HepG2 (cell line): ENCODE measurements around the gene AGPAT2. TPM values are rescaled to one million over a fixed set of nuclear protein-coding genes. Genes with fewer than 3 reads are reported as not detected.
A peak's percentile ranks its signal among the peaks of the same experiment; 100 is the strongest.

ENCODE experiments used
- ATAC-seq: fragments of 200-7000 bp; cut with Tn5 transposase; 3 replicates; pipeline ENCODE4 v1.9.1; 2020; ENCODE audit warnings: mild to moderate bottlenecking, moderate library complexity
- BruUV-seq: library from RNA; stranded (reverse); fragments of 400-500 nt; replicated peaks from 2 replicates; lab custom pipeline; 2021; lab: Mats Ljungman, UMichigan
- CTCF ChIA-PET: fragments of 300-600 bp; formaldehyde crosslinking; extraction: SDS; loops from one replicate; lab custom pipeline; 2021; ENCODE audit warnings: low total read pairs, inconsistent platforms, low intra/inter-chr PET ratio; lab: Yijun Ruan, JAX
- POLR2A ChIA-PET: fragments of 350-600 bp; sonication (Branson Sonifier 250); formaldehyde crosslinking; loops from one replicate; lab custom pipeline; 2020; ENCODE audit warnings: antibody characterized with exemption, inconsistent platforms; lab: Yijun Ruan, JAX
- DNase-seq: peaks from one replicate; pipeline ENCODE4 v3.0.0-alpha.2; 2015; ENCODE audit warnings: low spot score
- FAIRE-seq: peaks from 3 replicates; lab custom pipeline; 2011; peaks lifted over from hg19 to GRCh38; lab: Jason Lieb, UNC
- H2AFZ ChIP-seq: one replicate; pipeline ENCODE4 v1.6.1; 2011; ENCODE audit warnings: low read length, inconsistent platforms
- H3K27ac ChIP-seq: fragments of 300-600 bp; 3 replicates; pipeline ENCODE4 v1.8.0; 2011; ENCODE audit warnings: mixed run types, mild to moderate bottlenecking, mixed read lengths, low read length, inconsistent platforms; ENCODE audit not compliant: insufficient read depth; ENCODE audit errors: extremely low read length
- H3K27me3 ChIP-seq, 2 experiments: fragments of 200-600 bp in 1 of 2; 2 replicates in 1 of 2; 3 replicates in 1 of 2; pipeline versions ENCODE4 v1.6.0 to v1.8.0; 2011; ENCODE audit warnings: low read length in 2 of 2, mild to moderate bottlenecking in 2 of 2, moderate library complexity in 2 of 2, inconsistent platforms in 1 of 2; ENCODE audit not compliant: insufficient read depth in 2 of 2, control insufficient read depth in 1 of 2
- H3K36me3 ChIP-seq, 2 experiments: fragments of 200-600 bp in 1 of 2; replicated peaks in 1 of 2; 2 replicates in 1 of 2; 3 replicates in 1 of 2; pipeline versions ENCODE4 v1.5.1 to v1.8.0; 2011; ENCODE audit warnings: low read length in 2 of 2, inconsistent platforms in 1 of 2; ENCODE audit not compliant: insufficient read depth in 2 of 2, control insufficient read depth in 1 of 2
- H3K4me1 ChIP-seq: 2 replicates; pipeline ENCODE4 v1.5.1; 2012; ENCODE audit warnings: low read length, inconsistent platforms; ENCODE audit not compliant: insufficient read depth
- H3K4me2 ChIP-seq: 2 replicates; pipeline ENCODE4 v1.6.0; 2011; ENCODE audit warnings: low read depth, low read length, inconsistent platforms
- H3K4me3 ChIP-seq, 3 experiments: fragments of 200-600 bp in 1 of 3; sonication (generic), shearing (Covaris generic) in 1 of 3; replicated peaks in 1 of 3; 2 replicates each; pipeline ENCODE4 v1.5.1; 2011 to 2016; ENCODE audit warnings: low read length in 3 of 3, inconsistent platforms in 2 of 3, low read depth in 2 of 3, mild to moderate bottlenecking in 2 of 3, control low read depth in 1 of 3, mixed read lengths in 1 of 3; ENCODE audit not compliant: insufficient read depth in 1 of 3
- H3K79me2 ChIP-seq: one replicate; pipeline ENCODE4 v1.6.1; 2011; ENCODE audit warnings: low read length, inconsistent platforms; ENCODE audit not compliant: insufficient read depth
- H3K9ac ChIP-seq: 2 replicates; pipeline ENCODE4 v1.6.0; 2011; ENCODE audit warnings: mild to moderate bottlenecking, low read depth, low read length, inconsistent platforms; ENCODE audit not compliant: insufficient read depth
- H3K9me3 ChIP-seq: 2 replicates; pipeline ENCODE4 v1.5.1; 2012; ENCODE audit warnings: mild to moderate bottlenecking, low read length
- H4K20me1 ChIP-seq: 2 replicates; pipeline ENCODE4 v1.6.0; 2011; ENCODE audit warnings: inconsistent platforms, mild to moderate bottlenecking, low read length, moderate library complexity; ENCODE audit not compliant: insufficient read depth
- CTCF ChIP-seq: sonication (generic); formaldehyde crosslinking; IDR thresholded peaks from 2 replicates; pipeline ENCODE4 v1.5.0; 2020; ENCODE audit warnings: mild to moderate bottlenecking, missing genetic modification reagents, moderate library complexity
- SETDB1 ChIP-seq: sonication (generic); formaldehyde crosslinking; IDR thresholded peaks from 2 replicates; pipeline ENCODE4 v1.5.1; 2020; ENCODE audit warnings: missing genetic modification reagents, mild to moderate bottlenecking, borderline replicate concordance
- TGIF2 ChIP-seq: IDR thresholded peaks from 2 replicates; pipeline ENCODE4 v1.6.1; 2016; ENCODE audit warnings: control low read depth, missing compliant biosample characterization
- ZNF263 ChIP-seq: sonication (generic); formaldehyde crosslinking; IDR thresholded peaks from 2 replicates; pipeline ENCODE4 v1.4.0; 2020; ENCODE audit warnings: missing genetic modification reagents
- WGBS: methylation state at CpG from one replicate; pipeline ENCODE4 v1.1.6; 2017; ENCODE audit warnings: low lambda C conversion rate; 5-methylcytosine and 5-hydroxymethylcytosine counted together
- in situ Hi-C: cut with HindIII; loops from 2 replicates; pipeline ENCODE4 v1.10.0; 2017; ENCODE audit warnings: low pct_unique_long_range_greater_than_20kb; ENCODE audit not compliant: extremely low pct_ligation_motif_present
- intact Hi-C: fragments of 100-400 bp; cut with micrococcal nuclease; formaldehyde crosslinking; loops from one replicate; pipeline ENCODE4 v1.10.0; 2022; ENCODE audit not compliant: unreplicated experiment
- polyA plus RNA-seq, 8 experiments: library from polyadenylated mRNA; depleted of rRNA in 3 of 8; stranded (reverse) in 7 of 8; unstranded in 1 of 8; fragments of >200 nt; fragmentation: Illumina TruSeq in 4 of 8; extraction: Trizol in 4 of 8; gene quantifications; 2 replicates each; pipeline versions ENCODE4 v1.2.1 to v1.2.3, GENCODE V29; 2011 to 2016; ENCODE audit warnings: low read depth in 4 of 8, missing spikeins in 1 of 8, mixed read lengths in 1 of 8; ENCODE audit not compliant: insufficient read depth in 1 of 8
- total RNA-seq, 5 experiments: library from RNA; depleted of rRNA; stranded (reverse); fragments of >200 nt; fragmentation: Illumina TruSeq; extraction: Trizol; gene quantifications; 2 replicates each; pipeline ENCODE4 v1.2.3, GENCODE V29; 2016; ENCODE audit warnings: low read depth in 1 of 5
- TF ChIP-seq, protein P1 (sequence below): sonication (generic); formaldehyde crosslinking; IDR thresholded peaks from 2 replicates; pipeline ENCODE4 v1.5.1; 2020; ENCODE audit warnings: mild to moderate bottlenecking, missing genetic modification reagents, moderate library complexity

The AGPAT2 gene
- total and polyA plus RNA-seq, 2 of the 13 experiments (the other 11 are each of a cell fraction or from before 2014, with no cell fraction given), result 3.9 to 25.8 TPM

DNA sequence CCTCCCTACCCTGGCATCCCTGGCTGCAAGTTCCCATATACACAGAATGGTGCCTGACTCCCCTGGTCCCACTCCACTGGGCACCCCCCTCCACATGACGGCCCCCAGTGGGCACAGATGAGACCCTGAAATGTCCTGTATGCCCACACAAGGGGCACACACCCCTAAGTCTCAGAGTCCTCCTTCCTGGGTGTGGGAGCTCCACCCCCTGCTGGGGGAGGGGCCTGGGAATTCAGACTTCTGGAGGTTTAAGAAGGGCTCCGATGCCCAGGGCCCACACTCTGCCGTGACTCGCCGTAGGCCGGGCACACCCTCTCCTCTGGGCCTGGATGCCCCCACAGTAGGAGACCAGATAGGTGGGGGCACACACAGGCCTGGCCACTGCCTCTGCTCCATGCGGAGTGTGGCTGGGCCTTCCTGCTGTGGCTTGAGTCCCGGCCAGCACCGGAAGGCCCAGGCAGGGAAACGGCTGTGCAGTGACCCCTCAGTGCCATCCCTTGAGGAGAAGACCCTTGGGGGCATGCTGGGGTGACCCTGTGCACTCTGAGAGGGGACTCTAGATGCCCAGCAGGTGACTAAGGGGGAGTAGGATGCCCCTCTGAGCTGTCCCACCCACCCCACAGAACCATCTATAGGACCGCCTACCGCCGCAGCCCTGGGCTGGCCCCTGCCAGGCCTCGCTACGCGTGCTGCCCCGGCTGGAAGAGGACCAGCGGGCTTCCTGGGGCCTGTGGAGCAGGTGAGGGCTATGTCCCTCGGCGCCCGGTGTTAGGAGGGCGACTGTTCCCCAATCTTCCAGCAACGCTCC, 18.1 kb downstream of the AGPAT2 start:
- in situ Hi-C loops, result no loop called here
- H3K79me2 ChIP-seq, result no peaks in the 10 kb centered on the region
- H3K36me3 ChIP-seq, result no peaks in the 10 kb centered on the region
- H3K9me3 ChIP-seq, result no peaks in the 10 kb centered on the region
- TF ChIP-seq SETDB1 (CRISPR knock-in tag) (no peak), TGIF2 (CRISPR knock-in tag) (no peak)
- intact Hi-C loops, result no loop called here
- H3K9ac ChIP-seq, result no peak overlapping the region
- no peak overlapping the region for H3K4me3 ChIP-seq
- H3K4me2 ChIP-seq, result no peak overlapping the region
- ATAC-seq, result no peak
- H4K20me1 ChIP-seq, result 0 out of 2 replicates have a peak, but pooled peaks cover 3% of the 10 kb centered on the region
- no peak overlapping the region for H2AFZ ChIP-seq
- ChIA-PET CTCF (no interaction called here), POLR2A (no interaction called here)
- DNase-seq, result no peak
- no peak overlapping the region for H3K27ac ChIP-seq
- no TSS peak for BruUV-seq
- FAIRE-seq, result no peak
- H3K27me3 ChIP-seq, result peaks cover 19 to 56% of the 10 kb centered on the region in 2 experiments; a peak in 4 of 5 replicates
- WGBS, result 60% methylated on average over 12 of the region's 23 CpGs
- H3K4me1 ChIP-seq, result peaks cover 37% of the 10 kb centered on the region

DNA sequence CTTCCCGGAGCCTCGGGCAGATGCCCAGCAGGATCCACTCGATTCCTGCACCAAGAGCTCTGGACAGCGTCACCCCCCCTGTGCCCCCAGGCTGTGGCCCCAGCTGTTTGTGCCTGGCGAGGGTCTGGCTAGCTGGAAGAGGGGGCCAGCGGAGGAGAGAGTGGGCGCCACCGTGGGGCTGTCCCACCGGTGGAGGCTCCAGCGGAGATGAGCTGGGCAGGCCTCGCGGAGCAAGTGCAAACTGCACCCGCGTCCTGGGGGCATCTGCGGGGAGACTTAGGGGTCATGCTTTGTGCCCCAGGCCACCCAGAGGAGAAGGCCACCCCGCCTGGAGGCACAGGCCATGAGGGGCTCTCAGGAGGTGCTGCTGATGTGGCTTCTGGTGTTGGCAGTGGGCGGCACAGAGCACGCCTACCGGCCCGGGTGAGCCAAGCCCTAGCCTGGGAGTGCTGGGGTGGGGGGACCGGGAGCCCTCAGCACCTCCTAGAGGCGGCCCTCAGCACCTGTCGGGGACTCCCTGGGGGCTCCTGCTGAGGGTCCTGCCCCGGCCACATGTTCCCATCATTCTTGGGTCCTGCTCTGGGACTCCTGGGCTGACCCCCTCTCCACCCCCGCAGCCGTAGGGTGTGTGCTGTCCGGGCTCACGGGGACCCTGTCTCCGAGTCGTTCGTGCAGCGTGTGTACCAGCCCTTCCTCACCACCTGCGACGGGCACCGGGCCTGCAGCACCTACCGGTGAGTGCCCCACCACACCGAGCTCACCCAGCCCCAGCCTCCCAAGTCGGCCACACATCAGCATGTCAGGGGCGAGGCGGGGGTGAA, 19.1 kb downstream of the AGPAT2 start:
- CTCF ChIA-PET, result no interaction called here
- no peak for FAIRE-seq
- no peak overlapping the region for H3K4me2 ChIP-seq
- no peak for DNase-seq
- no peaks in the 10 kb centered on the region for H3K9me3 ChIP-seq
- H2AFZ ChIP-seq, result no peak overlapping the region
- WGBS, result no CpG with 5 or more reads among the region's 40 CpGs
- POLR2A ChIA-PET, result no interaction called here
- intact Hi-C loops, result no loop called here
- in situ Hi-C loops, result no loop called here
- H4K20me1 ChIP-seq, result 0 out of 2 replicates have a peak, but pooled peaks cover 3% of the 10 kb centered on the region
- H3K27ac ChIP-seq, result no peak overlapping the region
- H3K4me1 ChIP-seq, result peaks cover 32% of the 10 kb centered on the region
- no peak overlapping the region for H3K9ac ChIP-seq
- peaks cover 24 to 66% of the 10 kb centered on the region in 2 experiments; a peak in 4 of 5 replicates for H3K27me3 ChIP-seq
- TF ChIP-seq ZNF263 (CRISPR knock-in tag), result no peak
- TF ChIP-seq, protein P1, sequence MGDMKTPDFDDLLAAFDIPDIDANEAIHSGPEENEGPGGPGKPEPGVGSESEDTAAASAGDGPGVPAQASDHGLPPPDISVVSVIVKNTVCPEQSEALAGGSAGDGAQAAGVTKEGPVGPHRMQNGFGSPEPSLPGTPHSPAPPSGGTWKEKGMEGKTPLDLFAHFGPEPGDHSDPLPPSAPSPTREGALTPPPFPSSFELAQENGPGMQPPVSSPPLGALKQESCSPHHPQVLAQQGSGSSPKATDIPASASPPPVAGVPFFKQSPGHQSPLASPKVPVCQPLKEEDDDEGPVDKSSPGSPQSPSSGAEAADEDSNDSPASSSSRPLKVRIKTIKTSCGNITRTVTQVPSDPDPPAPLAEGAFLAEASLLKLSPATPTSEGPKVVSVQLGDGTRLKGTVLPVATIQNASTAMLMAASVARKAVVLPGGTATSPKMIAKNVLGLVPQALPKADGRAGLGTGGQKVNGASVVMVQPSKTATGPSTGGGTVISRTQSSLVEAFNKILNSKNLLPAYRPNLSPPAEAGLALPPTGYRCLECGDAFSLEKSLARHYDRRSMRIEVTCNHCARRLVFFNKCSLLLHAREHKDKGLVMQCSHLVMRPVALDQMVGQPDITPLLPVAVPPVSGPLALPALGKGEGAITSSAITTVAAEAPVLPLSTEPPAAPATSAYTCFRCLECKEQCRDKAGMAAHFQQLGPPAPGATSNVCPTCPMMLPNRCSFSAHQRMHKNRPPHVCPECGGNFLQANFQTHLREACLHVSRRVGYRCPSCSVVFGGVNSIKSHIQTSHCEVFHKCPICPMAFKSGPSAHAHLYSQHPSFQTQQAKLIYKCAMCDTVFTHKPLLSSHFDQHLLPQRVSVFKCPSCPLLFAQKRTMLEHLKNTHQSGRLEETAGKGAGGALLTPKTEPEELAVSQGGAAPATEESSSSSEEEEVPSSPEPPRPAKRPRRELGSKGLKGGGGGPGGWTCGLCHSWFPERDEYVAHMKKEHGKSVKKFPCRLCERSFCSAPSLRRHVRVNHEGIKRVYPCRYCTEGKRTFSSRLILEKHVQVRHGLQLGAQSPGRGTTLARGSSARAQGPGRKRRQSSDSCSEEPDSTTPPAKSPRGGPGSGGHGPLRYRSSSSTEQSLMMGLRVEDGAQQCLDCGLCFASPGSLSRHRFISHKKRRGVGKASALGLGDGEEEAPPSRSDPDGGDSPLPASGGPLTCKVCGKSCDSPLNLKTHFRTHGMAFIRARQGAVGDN, result peak; percentile 9; the same call in 1 of the 2 replicates
- TF ChIP-seq CTCF (CRISPR knock-in tag), result peak; percentile 7; the same call in 1 of the 2 replicates
- H3K36me3 ChIP-seq, result no peaks in the 10 kb centered on the region
- H3K79me2 ChIP-seq, result no peaks in the 10 kb centered on the region
- ATAC-seq, result peak; percentile 28
- no TSS peak for BruUV-seq
- no peak overlapping the region for H3K4me3 ChIP-seq
